ENCODE results near the gene PRKG1. TPM values are rescaled to one million over a fixed set of nuclear protein-coding genes. Genes with fewer than 3 reads are reported as not detected.

The PRKG1 gene
- total and polyA plus RNA-seq, 2 donors (not counting 1 experiment from before 2014, with no cell fraction given): 45.8 to 71.8 TPM

DNA sequence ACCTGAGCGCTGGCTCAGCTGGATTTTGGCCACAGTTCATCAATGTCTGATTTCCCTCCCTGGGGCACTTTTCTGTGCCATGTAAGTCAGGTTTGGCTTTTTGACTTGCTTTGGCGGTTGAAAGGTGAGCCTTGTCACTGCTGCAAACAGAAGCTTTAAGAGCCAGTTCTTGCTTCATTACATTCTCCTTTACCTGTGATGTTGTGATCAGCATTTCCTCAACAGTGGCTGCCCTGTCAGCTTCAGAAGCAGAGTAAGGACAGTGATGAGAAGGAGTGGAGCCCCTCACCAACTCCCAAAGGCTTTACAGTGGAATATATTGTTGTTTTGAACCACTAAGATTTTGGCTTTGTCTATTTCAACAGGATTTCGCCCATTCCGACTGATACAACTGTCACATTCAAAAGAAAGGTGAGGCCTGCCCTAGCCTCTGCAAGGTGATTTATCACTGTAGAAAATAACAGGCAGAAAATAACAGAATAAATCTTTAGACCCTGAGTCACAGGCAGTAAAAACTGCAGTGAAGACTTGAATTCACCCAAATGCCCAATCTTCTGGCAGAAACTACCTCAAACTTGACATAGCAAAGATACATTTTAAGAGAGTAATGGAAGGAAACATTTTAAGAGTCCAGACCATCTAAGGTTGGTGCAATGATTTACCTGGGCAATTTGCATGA lies 1226.5 kb downstream of the PRKG1 start:
- no peak overlapping the region for H3K4me2 ChIP-seq (ENCODE audit: extremely low read depth, insufficient read depth, low read length)
- no peak for DNase-seq (ENCODE audit: low read depth in 2 of 2)
- no peak overlapping the region for H3K9ac ChIP-seq (ENCODE audit: insufficient read depth, low read length)
- no peak overlapping the region for H3K4me3 ChIP-seq (replicated peaks in 1 of 4; ENCODE audit: control extremely low read depth in 1 of 4, insufficient read depth in 1 of 4, low read depth in 3 of 4, low read length in 4 of 4)
- H3K9me3 ChIP-seq (ENCODE audit: control insufficient read depth, insufficient read depth, low read depth, low read length): no peaks in the 10 kb centered on the region
- no peaks in the 10 kb centered on the region for H3K36me3 ChIP-seq (ENCODE audit: control insufficient read depth, insufficient read depth, low read length)
- no peaks in the 10 kb centered on the region for H3K27me3 ChIP-seq (ENCODE audit: control insufficient read depth, insufficient read depth, low read length)
- H3K27ac ChIP-seq (ENCODE audit: insufficient read depth, low read length): no peak overlapping the region
- H3K79me2 ChIP-seq (ENCODE audit: control insufficient read depth, insufficient read depth, low read length): no peaks in the 10 kb centered on the region
- no peak overlapping the region for H2AFZ ChIP-seq (ENCODE audit: low read length)
- H4K20me1 ChIP-seq (ENCODE audit: control insufficient read depth, extremely low read depth, insufficient read depth, low read length): no peaks in the 10 kb centered on the region
- no peaks in the 10 kb centered on the region for H3K4me1 ChIP-seq (ENCODE audit: control insufficient read depth, extremely low read depth, insufficient read depth, low read length)
- TF ChIP-seq EZH2 (IDR thresholded peaks at IDR 0.05; ENCODE audit: low read length, missing control alignments): no peak
- TF ChIP-seq, protein P1, sequence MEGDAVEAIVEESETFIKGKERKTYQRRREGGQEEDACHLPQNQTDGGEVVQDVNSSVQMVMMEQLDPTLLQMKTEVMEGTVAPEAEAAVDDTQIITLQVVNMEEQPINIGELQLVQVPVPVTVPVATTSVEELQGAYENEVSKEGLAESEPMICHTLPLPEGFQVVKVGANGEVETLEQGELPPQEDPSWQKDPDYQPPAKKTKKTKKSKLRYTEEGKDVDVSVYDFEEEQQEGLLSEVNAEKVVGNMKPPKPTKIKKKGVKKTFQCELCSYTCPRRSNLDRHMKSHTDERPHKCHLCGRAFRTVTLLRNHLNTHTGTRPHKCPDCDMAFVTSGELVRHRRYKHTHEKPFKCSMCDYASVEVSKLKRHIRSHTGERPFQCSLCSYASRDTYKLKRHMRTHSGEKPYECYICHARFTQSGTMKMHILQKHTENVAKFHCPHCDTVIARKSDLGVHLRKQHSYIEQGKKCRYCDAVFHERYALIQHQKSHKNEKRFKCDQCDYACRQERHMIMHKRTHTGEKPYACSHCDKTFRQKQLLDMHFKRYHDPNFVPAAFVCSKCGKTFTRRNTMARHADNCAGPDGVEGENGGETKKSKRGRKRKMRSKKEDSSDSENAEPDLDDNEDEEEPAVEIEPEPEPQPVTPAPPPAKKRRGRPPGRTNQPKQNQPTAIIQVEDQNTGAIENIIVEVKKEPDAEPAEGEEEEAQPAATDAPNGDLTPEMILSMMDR (conservative IDR thresholded peaks at IDR 0.05 in 1 of 2, IDR thresholded peaks at IDR 0.05 in 1 of 2; ENCODE audit: low read depth in 1 of 2, low read length in 2 of 2): no peak

- H2AFZ ChIP-seq (ENCODE audit: low read length): peak overlapping the region; percentile 80
- H3K79me2 ChIP-seq (ENCODE audit: control insufficient read depth, insufficient read depth, low read length): no peaks in the 10 kb centered on the region
- no peaks in the 10 kb centered on the region for H3K9me3 ChIP-seq (ENCODE audit: control insufficient read depth, insufficient read depth, low read depth, low read length)
- no peak overlapping the region for H3K9ac ChIP-seq (ENCODE audit: insufficient read depth, low read length)
- peaks cover 4% of the 10 kb centered on the region for H3K4me1 ChIP-seq (ENCODE audit: control insufficient read depth, extremely low read depth, insufficient read depth, low read length)
- TF ChIP-seq, protein P1 (conservative IDR thresholded peaks at IDR 0.05 in 1 of 2, IDR thresholded peaks at IDR 0.05 in 1 of 2; ENCODE audit: low read depth in 1 of 2, low read length in 2 of 2): peak; percentile 63 to 69
- TF ChIP-seq EZH2 (IDR thresholded peaks at IDR 0.05; ENCODE audit: low read length, missing control alignments): no peak
- peak overlapping the region; percentile 98 for H3K4me2 ChIP-seq (ENCODE audit: extremely low read depth, insufficient read depth, low read length)
- H3K36me3 ChIP-seq (ENCODE audit: control insufficient read depth, insufficient read depth, low read length): no peaks in the 10 kb centered on the region
- peak overlapping the region; percentile 35 for H3K27ac ChIP-seq (ENCODE audit: insufficient read depth, low read length)
- no peaks in the 10 kb centered on the region for H4K20me1 ChIP-seq (ENCODE audit: control insufficient read depth, extremely low read depth, insufficient read depth, low read length)
- H3K4me3 ChIP-seq (replicated peaks in 1 of 4; ENCODE audit: control extremely low read depth in 1 of 4, insufficient read depth in 1 of 4, low read depth in 3 of 4, low read length in 4 of 4): peak overlapping the region; percentile 30 to 69 (median 52)
- peak; percentile 71 to 85 for DNase-seq (ENCODE audit: low read depth in 2 of 2)
- H3K27me3 ChIP-seq (ENCODE audit: control insufficient read depth, insufficient read depth, low read length): no peaks in the 10 kb centered on the region
Measured at GRCh38 chr10:52308251-52309031, 1234.2 kb downstream of the PRKG1 start.

DNA sequence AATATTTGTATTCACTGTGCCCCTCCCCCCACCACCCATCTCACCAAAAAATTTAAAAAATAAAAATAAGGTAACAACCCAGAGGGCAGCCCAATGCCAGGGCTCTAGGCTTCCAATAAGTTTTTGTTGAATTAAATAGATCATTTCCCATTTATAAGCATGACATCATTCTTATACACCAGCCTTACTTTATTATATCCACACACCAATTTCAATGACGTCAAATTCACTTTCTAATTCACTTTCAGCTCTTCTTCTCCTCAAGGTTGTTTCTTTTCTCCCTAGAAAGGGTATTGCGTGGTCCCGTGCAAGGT lies 1238.6 kb downstream of the PRKG1 start:
- peak in 1 of 2 donors; percentile 20 for DNase-seq (ENCODE audit: low read depth in 2 of 2)

More for the DNA sequence above, 1238.6 kb downstream of the PRKG1 start:
- Histone ChIP-seq H3K4me2 (ENCODE audit: extremely low read depth, insufficient read depth, low read length) (peak overlapping the region; percentile 96), H3K27me3 (ENCODE audit: control insufficient read depth, insufficient read depth, low read length) (no peaks in the 10 kb centered on the region), H3K4me3 (replicated peaks in 1 of 4; ENCODE audit: control extremely low read depth in 1 of 4, insufficient read depth in 1 of 4, low read depth in 3 of 4, low read length in 4 of 4) (peak overlapping the region; percentile 86 to 97 (median 94)), H3K4me1 (ENCODE audit: control insufficient read depth, extremely low read depth, insufficient read depth, low read length) (peaks cover 13% of the 10 kb centered on the region), H3K27ac (ENCODE audit: insufficient read depth, low read length) (peak overlapping the region; percentile 47), H3K9ac (ENCODE audit: insufficient read depth, low read length) (no peak overlapping the region), H4K20me1 (ENCODE audit: control insufficient read depth, extremely low read depth, insufficient read depth, low read length) (no peaks in the 10 kb centered on the region), H2AFZ (ENCODE audit: low read length) (peak overlapping the region; percentile 73), H3K36me3 (ENCODE audit: control insufficient read depth, insufficient read depth, low read length) (no peaks in the 10 kb centered on the region), H3K9me3 (ENCODE audit: control insufficient read depth, insufficient read depth, low read depth, low read length) (no peaks in the 10 kb centered on the region), H3K79me2 (ENCODE audit: control insufficient read depth, insufficient read depth, low read length) (peaks cover 24% of the 10 kb centered on the region)
- TF ChIP-seq EZH2 (IDR thresholded peaks at IDR 0.05; ENCODE audit: low read length, missing control alignments): no peak
- TF ChIP-seq, protein P1 (conservative IDR thresholded peaks at IDR 0.05 in 1 of 2, IDR thresholded peaks at IDR 0.05 in 1 of 2; ENCODE audit: low read depth in 1 of 2, low read length in 2 of 2): no peak
